ENCODE measurements around the gene HEG1.

GRCh38 chr3:124967964-124968363 lies 87.8 kb downstream of the HEG1 start:
- TF ChIP-seq NANOG (IDR thresholded peaks at IDR 0.05; ENCODE audit: borderline replicate concordance) (no peak), CTCF (conservative IDR thresholded peaks at IDR 0.05; ENCODE audit: low read depth in 2 of 2) (no peak), POLR2AphosphoS5 (IDR thresholded peaks at IDR 0.05; ENCODE audit: low read depth) (no peak), EZH2 (IDR thresholded peaks at IDR 0.05; ENCODE audit: low read depth, unreplicated experiment) (no peak), ETS1 (IDR thresholded peaks at IDR 0.05) (no peak), ZNF331 (CRISPR knock-in tag; IDR thresholded peaks at IDR 0.05; ENCODE audit: low read depth) (no peak), CREB1 (CRISPR knock-in tag; IDR thresholded peaks at IDR 0.05; ENCODE audit: low read depth) (no peak), REST (IDR thresholded peaks at IDR 0.05; ENCODE audit: unreplicated experiment) (no peak), EZH2phosphoT487 (IDR thresholded peaks at IDR 0.05; ENCODE audit: unreplicated experiment) (no peak), JUNB (IDR thresholded peaks at IDR 0.05; ENCODE audit: unreplicated experiment) (no peak), STAT1 (IDR thresholded peaks at IDR 0.05; ENCODE audit: unreplicated experiment) (no peak), ZNF114 (CRISPR knock-in tag; IDR thresholded peaks at IDR 0.05) (no peak)
